HG02981 (cell line): ENCODE data around the gene OR10K1.
"Not testable (repeated sequence)": the region's sequence is repeated elsewhere in the genome, so short reads cannot be mapped to it uniquely, and the experiment has no call there.

Source experiments
- ATAC-seq: cut with Tn5 transposase; IDR thresholded peaks from one replicate; pipeline ENCODE4 v1.9.1; 2021; ENCODE audit warnings: mild to moderate bottlenecking, moderate library complexity; ENCODE audit not compliant: unreplicated experiment

Gene OR10K1

GRCh38 chr1:158461534-158461933, at the start of gene OR10K1:
OR10K1 (plus strand) TSS chr1:158461834; CDS start chr1:158465562, 3,728 bp downstream.
- ATAC-seq: no peak

GRCh38 chr1:158414651-158415345, 46.8 kb upstream of the OR10K1 start:
- no peak for ATAC-seq

- no peak for ATAC-seq
Observed at GRCh38 chr1:158417586-158417985, 44.0 kb upstream of the OR10K1 start.

- no peak for ATAC-seq
Observed at GRCh38 chr1:158422212-158422611, 39.4 kb upstream of the OR10K1 start.

- ATAC-seq: no peak
Observed at GRCh38 chr1:158425027-158425426, 36.6 kb upstream of the OR10K1 start.

- ATAC-seq: no peak
Observed at GRCh38 chr1:158426137-158426536, 35.5 kb upstream of the OR10K1 start, which contains the start of gene OR10K2. OR10K2 (minus strand) TSS chr1:158426237; CDS start chr1:158420866, 5,371 bp downstream.

- not testable (repeated sequence) for ATAC-seq
Observed at GRCh38 chr1:158430163-158430562, 31.5 kb upstream of the OR10K1 start.

- no peak for ATAC-seq
Observed at GRCh38 chr1:158434741-158435140, 26.9 kb upstream of the OR10K1 start.

- ATAC-seq: no peak
Observed at GRCh38 chr1:158445376-158445775, 16.3 kb upstream of the OR10K1 start.

GRCh38 chr1:158454537-158454936, 7.1 kb upstream of the OR10K1 start:
- no peak for ATAC-seq

GRCh38 chr1:158457246-158457645, 4.4 kb upstream of the OR10K1 start:
- no peak for ATAC-seq

GRCh38 chr1:158458263-158458662, 3.4 kb upstream of the OR10K1 start:
- ATAC-seq: no peak

- no peak for ATAC-seq
Observed at GRCh38 chr1:158471920-158472319, 10.3 kb downstream of the OR10K1 start, which contains the start of gene OR10R2. OR10R2 (plus strand) TSS chr1:158472220; CDS start chr1:158472326, 106 bp downstream.

GRCh38 chr1:158485455-158485854, 23.8 kb downstream of the OR10K1 start:
- ATAC-seq: no peak

GRCh38 chr1:158491316-158491715, 29.7 kb downstream of the OR10K1 start:
- ATAC-seq: no peak

- ATAC-seq: no peak
Observed at GRCh38 chr1:158493054-158493453, 31.4 kb downstream of the OR10K1 start.

- no peak for ATAC-seq
Observed at GRCh38 chr1:158494796-158495195, 33.2 kb downstream of the OR10K1 start.

- no peak for ATAC-seq
Observed at GRCh38 chr1:158496374-158496773, 34.7 kb downstream of the OR10K1 start.

- ATAC-seq: no peak
Observed at GRCh38 chr1:158506369-158506987, 44.8 kb downstream of the OR10K1 start.

- no peak for ATAC-seq
Observed at GRCh38 chr1:158507511-158507910, 45.9 kb downstream of the OR10K1 start.

- ATAC-seq: no peak
Observed at GRCh38 chr1:158509471-158510156, 48.0 kb downstream of the OR10K1 start.

- ATAC-seq: no peak
Observed at GRCh38 chr1:158516966-158517365, 55.3 kb downstream of the OR10K1 start.
